GM19193 (cell line): ENCODE data around the gene FOXK1.

Source experiments
- POLR2A ChIP-seq: IDR thresholded peaks from 4 replicates; pipeline ENCODE4 v1.6.1; 2011; ENCODE audit not compliant: insufficient read depth, insufficient read length; ENCODE audit errors: extremely low read depth

Gene FOXK1

GRCh38 chr7:4707217-4707741 is 25.2 kb downstream of the FOXK1 start:
- TF ChIP-seq POLR2A, result no peak

DNA sequence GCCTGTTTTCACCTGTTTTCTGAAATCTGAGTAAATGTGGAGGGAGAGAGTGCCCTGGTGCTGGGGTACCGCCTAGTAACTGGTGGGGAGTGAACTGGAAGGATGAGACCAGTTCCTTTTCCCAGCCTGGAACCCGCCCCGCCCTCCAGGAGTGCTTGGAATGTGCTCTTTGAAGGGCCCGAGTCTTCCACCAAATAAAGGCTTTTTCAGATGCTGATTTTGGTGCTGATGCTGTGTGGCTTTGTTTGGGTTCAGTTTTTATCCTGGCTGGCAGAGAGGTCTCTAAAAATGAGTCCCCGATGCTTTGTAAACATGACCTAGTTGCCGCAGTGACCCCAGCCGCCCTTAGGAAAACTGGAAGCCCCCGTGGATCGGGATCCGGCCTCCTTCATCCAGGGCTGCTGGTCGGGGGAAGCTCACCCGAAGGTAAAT is 25.9 kb downstream of the FOXK1 start:
- no peak for TF ChIP-seq POLR2A

- TF ChIP-seq POLR2A, result no peak
Observed at GRCh38 chr7:4709187-4709586, 27.1 kb downstream of the FOXK1 start.

DNA sequence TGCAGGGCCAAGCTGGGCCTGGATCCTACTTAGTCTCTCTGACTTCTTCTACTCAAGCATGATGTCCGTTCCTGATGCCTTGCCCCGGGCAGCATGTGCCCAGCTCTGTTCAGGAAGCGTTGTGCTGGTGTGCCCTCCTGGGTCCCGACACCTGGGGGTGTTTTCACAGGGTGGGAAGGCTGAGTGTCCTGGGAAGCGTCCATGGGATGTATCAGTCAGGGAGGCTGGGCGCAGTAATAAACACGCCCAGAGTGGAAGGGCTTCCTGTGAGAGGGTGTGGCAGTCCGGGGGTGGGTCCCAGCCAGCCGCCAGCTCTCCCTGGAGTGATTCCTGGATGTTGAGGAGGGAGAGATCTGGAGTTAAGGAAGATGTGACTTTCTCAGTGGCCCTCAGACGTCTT is 29.0 kb downstream of the FOXK1 start:
- no peak for TF ChIP-seq POLR2A

DNA sequence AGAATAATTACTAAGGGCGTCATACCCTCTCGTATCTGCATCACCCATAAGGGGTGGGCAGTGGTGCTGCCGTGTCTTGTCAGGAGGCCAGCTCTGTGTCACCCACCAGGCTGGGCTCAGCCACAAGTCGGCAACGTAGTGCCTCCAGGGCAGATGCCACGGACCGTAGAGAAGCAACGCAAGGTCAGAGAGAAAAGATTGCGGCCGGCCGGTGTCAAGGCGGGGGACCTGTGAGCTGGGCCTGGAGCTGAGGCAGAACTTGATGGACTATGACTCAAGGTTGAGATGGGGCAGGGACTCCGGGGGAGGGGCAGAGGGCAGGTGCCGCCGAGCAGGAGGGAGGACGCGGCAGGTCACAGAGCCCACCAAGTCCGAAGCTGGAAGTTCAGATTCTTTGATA is 29.5 kb downstream of the FOXK1 start:
- TF ChIP-seq POLR2A, result no peak

GRCh38 chr7:4712281-4713182 is 30.4 kb downstream of the FOXK1 start:
- TF ChIP-seq POLR2A, result no peak

DNA sequence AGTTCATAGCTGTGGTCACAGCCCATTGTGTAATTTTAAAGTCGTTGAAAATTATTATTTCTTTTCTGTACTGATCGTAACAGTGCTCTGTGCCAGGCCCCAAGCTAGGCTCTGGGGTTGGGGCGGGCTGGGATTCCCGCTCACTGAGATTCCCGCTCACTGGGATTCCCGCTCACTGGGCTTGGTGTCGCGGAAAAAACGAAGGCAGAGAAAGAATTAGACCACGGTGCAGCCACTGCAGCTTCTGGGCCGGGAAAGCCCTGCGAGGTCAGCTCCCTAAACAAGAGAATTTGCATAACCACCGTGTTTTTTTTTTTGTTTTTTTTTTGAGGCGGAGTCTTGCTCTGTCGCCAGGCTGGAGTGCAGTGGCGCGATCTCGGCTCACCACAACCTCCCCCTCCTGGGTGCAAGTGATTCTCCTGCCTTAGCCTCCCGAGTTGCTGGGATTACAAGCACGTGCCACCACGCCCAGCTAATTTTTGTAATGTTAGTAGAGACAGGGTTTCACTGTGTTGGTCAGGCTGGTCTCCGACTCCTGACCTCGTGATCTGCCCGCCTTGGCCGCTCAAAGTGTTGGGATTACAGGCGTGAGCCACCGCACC is 31.2 kb downstream of the FOXK1 start:
- TF ChIP-seq POLR2A, result no peak

- no peak for TF ChIP-seq POLR2A
Observed at GRCh38 chr7:4714161-4714700, 32.1 kb downstream of the FOXK1 start.

- no peak for TF ChIP-seq POLR2A
Observed at GRCh38 chr7:4714767-4715409, 32.8 kb downstream of the FOXK1 start.

- no peak for TF ChIP-seq POLR2A
Observed at GRCh38 chr7:4715410-4715776, 33.3 kb downstream of the FOXK1 start.

DNA sequence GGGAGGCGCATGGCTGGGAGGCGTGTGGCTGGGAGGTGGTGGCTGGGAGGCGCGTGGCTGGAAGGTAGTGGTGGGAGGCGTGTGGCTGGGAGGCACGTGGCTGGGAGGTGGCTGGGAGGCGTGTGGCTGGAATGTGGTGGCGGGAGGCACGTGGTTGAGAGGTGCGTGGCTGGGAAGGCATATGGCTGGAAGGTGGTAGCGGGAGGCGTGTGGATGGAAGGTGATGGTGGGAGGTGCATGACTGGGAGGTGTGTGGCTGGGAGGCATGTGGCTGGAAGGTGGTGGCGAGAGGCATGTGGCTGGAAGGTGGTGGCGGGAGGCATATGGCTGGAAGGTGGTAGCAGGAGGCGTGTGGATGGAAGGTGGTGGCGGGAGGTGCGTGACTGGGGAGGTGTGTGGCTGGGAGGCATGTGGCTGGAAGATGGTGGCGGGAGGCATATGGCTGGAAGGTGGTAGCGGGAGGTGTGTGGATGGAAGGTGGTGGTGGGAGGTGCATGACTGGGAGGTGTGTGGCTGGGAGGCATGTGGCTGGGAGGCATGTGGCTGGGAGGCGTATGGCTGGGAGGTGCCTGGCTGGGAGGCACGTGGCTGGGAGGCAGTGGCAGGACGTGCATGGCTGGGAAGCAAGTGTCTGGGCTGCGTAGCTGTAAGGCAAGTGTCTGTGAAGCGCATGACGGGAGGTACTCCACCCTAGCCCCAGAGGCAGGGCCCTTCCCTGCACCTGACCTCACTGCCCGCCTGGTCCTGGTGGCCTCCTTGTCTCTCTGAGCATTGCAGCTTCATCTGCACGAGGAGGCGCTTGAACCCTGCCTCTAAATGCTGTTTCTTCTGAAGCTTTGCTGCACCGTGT is 35.1 kb downstream of the FOXK1 start:
- TF ChIP-seq POLR2A, result no peak

- no peak for TF ChIP-seq POLR2A
Observed at GRCh38 chr7:4718075-4718474, 36.0 kb downstream of the FOXK1 start.

DNA sequence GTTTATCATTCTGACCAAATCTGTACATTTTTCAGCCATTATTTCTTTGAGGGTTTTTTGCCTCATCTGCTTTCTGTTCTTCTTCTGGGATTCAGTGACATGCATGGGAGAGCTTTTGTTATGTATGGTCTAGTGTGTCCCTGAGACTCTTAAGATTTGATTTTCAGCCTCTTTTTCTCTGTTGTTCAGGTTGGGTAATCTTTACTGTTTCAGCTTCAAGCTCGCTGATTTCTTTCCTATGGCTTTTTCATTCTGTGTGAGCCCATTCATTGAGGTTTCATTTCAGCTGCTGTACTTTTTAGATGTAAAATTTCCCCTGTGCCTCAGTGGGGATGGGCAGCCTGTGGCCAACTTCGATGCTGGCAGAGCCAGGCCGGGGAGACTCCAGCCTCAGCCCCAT is 38.1 kb downstream of the FOXK1 start:
- TF ChIP-seq POLR2A, result no peak

DNA sequence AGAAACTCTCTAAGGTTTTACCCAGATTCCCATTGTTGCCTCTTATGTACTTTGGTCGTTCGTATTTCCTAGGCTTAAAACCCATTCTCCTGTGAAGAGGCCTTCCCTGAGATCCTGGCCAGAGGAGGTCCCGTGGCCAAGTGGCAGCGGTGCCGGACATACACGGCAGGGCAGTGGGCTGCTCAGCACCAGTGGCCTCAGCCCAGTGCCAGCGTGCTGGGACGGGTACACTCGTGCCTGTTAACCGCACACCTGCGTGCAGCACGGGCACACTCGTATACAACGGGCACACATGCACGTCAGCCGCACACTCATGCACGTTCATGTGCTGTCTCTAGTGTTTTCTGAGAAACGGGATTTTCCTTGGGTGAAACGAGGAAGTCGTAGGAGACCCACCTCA is 40.2 kb downstream of the FOXK1 start:
- no peak for TF ChIP-seq POLR2A
